ENCODE measurements around the gene ANKRD60. TPM values are rescaled to one million over a fixed set of nuclear protein-coding genes. Genes with fewer than 3 reads are reported as not detected.
A peak's percentile ranks its signal among the peaks of the same experiment; 100 is the strongest.

The ANKRD60 gene
- total RNA-seq, 2 donors from 2014 or later: not detected

- H3K9me3 ChIP-seq: no peaks in the 10 kb centered on the region
- no peak overlapping the region for H3K4me3 ChIP-seq
- H3K36me3 ChIP-seq: no peaks in the 10 kb centered on the region
- DNase-seq: no peak
- H3K9ac ChIP-seq (ENCODE audit: low read depth in 2 of 2, low read length in 2 of 2): no peak overlapping the region
- intact Hi-C loops (cut with DNase I): no loop called here
- H3K4me1 ChIP-seq: no peaks in the 10 kb centered on the region
- no peak for TF ChIP-seq CTCF (IDR thresholded peaks at IDR 0.05)
- H3K27ac ChIP-seq: no peak overlapping the region
- no peaks in the 10 kb centered on the region for H3K27me3 ChIP-seq
Measured at GRCh38 chr20:58194175-58194791, 34.2 kb downstream of the ANKRD60 start.

GRCh38 chr20:58192567-58192966 lies 35.9 kb downstream of the ANKRD60 start:
- intact Hi-C loops (cut with DNase I): no loop called here
- H3K27ac ChIP-seq: no peak overlapping the region
- H3K4me1 ChIP-seq: no peaks in the 10 kb centered on the region
- no peak overlapping the region for H3K9ac ChIP-seq (ENCODE audit: low read depth in 2 of 2, low read length in 2 of 2)
- no peaks in the 10 kb centered on the region for H3K27me3 ChIP-seq
- H3K36me3 ChIP-seq: no peaks in the 10 kb centered on the region
- H3K9me3 ChIP-seq: no peaks in the 10 kb centered on the region
- no peak for DNase-seq
- peak; percentile 55 for TF ChIP-seq CTCF (IDR thresholded peaks at IDR 0.05)
- H3K4me3 ChIP-seq: no peak overlapping the region

- H3K4me3 ChIP-seq: no peak overlapping the region
- no peak overlapping the region for H3K27ac ChIP-seq
- H3K9ac ChIP-seq (ENCODE audit: low read depth in 2 of 2, low read length in 2 of 2): no peak overlapping the region
- H3K4me1 ChIP-seq: no peaks in the 10 kb centered on the region
- intact Hi-C loops (cut with DNase I): no loop called here
- H3K9me3 ChIP-seq: no peaks in the 10 kb centered on the region
- H3K27me3 ChIP-seq: no peaks in the 10 kb centered on the region
- DNase-seq: no peak
- TF ChIP-seq CTCF (IDR thresholded peaks at IDR 0.05): no peak
- no peaks in the 10 kb centered on the region for H3K36me3 ChIP-seq
Measured at GRCh38 chr20:58192065-58192464, 36.4 kb downstream of the ANKRD60 start.

GRCh38 chr20:58188527-58188926 lies 39.9 kb downstream of the ANKRD60 start:
- H3K36me3 ChIP-seq: no peaks in the 10 kb centered on the region
- H3K9me3 ChIP-seq: no peaks in the 10 kb centered on the region
- no peak overlapping the region for H3K27ac ChIP-seq
- no peak overlapping the region for H3K4me3 ChIP-seq
- DNase-seq: no peak
- H3K9ac ChIP-seq (ENCODE audit: low read depth in 2 of 2, low read length in 2 of 2): no peak overlapping the region
- no peak for TF ChIP-seq CTCF (IDR thresholded peaks at IDR 0.05)
- intact Hi-C loops (cut with DNase I): no loop called here
- no peaks in the 10 kb centered on the region for H3K4me1 ChIP-seq
- H3K27me3 ChIP-seq: no peaks in the 10 kb centered on the region

- H3K4me1 ChIP-seq: no peaks in the 10 kb centered on the region
Measured at GRCh38 chr20:58184984-58185383, 43.5 kb downstream of the ANKRD60 start.

More at GRCh38 chr20:58184984-58185383, 43.5 kb downstream of the ANKRD60 start:
- no peak for TF ChIP-seq CTCF (IDR thresholded peaks at IDR 0.05)
- DNase-seq: no peak
- no peak overlapping the region for H3K9ac ChIP-seq (ENCODE audit: low read depth in 2 of 2, low read length in 2 of 2)
- intact Hi-C loops (cut with DNase I): no loop called here
- H3K27me3 ChIP-seq: no peaks in the 10 kb centered on the region
- no peak overlapping the region for H3K27ac ChIP-seq
- no peak overlapping the region for H3K4me3 ChIP-seq
- no peaks in the 10 kb centered on the region for H3K36me3 ChIP-seq
- H3K9me3 ChIP-seq: no peaks in the 10 kb centered on the region

Measured in colonic mucosa (tissue), 4 donors.